ENCODE data around the gene CNNM4.

Gene CNNM4

DNA sequence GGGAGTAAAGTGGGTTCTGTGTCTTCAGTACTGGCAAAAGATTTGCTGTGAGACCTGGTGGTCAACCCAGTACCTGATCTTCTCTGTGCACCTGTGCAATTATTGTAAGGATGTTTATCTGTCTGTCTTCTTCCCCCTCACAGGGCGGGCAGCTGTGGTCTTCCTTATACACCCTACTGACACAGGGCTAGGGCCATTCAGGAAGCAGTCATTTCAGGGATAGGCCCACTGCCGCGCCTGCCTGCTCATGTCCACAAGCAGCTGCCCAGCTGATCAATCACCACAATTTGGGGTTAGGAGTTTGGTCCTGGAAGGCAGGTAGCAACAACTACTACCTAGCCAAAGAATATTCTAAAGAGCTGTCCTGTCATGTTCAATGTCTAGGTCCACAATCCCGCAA, 1.2 kb upstream of the CNNM4 start:
- no peak for DNase-seq

- DNase-seq = no peak
Observed at GRCh38 chr2:96760986-96761832, 507 bp downstream of the CNNM4 start.

DNA sequence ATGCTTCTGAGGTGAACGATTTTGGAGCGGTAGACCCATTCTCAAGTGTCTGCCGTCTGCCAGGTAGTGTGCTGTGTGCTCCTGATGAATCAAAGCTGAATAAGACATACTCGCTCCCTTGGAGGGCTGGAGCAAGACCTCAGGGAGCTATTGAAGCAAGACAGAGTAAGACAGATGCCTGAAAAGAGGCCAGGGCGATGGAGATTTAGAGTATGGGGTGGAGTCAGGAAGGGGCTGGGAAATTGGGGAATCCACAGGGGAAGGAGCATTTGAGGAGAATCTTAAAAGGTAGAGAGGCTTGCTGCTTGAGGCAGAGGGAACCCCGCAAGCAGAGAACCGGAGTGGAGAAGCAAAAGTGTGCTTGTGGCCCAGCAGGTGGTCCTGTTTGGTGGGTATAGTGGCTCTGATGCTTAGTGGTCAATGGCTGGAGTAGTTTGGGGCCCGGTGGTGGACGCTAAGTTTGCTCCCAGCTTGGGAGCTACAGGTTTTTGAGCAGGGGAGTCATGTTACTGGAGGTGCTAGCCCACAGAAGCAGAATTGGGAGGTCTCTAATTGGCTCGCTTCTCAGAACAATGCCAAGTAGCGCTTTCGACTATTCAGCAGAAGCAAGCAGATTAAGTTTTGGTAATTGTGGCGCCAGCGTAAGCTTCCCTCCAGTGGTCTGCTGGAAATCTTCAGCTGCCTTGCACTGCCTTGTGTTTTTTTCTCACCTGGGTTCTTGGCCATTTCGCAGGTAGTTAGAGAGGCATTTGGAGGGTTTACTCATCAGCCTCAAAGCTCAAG, 2.0 kb downstream of the CNNM4 start:
- no peak for DNase-seq

DNA sequence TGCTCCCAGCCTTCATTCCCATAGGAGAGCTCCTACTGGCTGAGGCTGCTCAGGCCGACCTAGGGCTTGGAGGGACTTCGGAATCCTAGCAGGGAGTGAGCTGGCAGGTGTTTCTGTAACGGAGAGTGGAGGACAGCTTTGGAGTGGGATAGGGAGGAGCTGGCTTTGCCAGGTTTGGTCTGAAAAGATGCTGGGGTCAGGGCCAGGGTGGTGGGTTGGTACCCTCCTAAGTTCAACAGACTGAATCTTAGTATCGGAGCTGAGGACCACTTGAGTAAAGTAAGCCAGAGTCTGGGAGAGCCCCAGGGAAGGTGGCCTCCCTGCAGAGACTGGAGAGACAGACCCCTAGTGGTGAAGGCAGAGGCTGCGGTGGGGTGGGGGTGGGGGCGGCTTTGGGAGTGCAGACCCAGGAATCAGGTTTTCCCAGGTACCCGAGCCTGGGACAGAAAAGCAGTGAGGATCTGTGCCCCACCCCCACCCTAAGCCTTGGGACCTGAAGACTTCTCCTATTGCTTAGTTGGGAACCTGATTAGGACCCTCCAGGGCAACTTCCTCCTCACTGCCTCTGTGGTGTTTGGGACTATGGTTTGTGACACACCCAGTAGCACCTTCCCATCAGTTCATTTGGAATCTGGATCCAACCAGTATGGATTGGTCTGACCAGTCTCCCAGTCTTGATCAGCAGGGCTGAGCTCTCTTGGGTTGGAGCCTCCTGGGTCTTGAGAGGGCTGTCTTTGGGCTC, 3.0 kb downstream of the CNNM4 start:
- DNase-seq = no peak

- DNase-seq = no peak
Observed at GRCh38 chr2:96764253-96764637, 3.5 kb downstream of the CNNM4 start.

DNA sequence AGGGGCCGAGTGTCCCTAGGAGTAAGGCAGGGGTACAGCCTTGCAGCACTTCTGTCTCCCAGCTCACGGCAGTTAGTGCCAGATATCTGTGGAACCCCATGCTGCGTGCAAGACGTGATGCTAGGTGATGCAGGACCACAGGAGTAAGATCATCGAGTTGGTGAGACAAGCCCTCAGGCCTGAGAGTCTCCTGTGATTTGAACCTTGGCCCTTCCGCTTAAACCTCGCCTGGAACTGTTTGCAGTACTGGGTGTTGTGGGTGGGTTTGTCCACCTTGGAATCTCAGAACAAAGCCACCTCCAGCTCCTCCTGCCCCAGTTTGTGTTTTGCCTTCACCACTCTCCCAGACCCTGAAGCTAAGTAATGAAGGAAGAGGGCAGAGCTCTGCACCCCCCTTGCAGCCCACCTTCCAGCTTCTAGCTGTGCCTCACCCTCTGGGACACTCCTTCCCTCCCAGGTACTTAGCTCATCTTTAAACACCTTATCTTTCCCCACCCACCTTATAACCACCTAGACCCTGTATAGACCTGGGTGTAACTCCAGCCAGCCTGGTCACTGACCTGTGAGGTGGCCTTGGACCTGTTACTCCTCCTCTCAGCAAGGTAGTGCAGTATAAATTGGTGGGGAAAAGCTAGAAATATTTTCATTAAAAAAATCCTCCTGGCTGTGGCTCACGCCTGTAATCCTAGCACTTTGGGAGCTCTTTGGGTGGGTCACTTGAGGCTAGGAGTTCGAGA, 6.6 kb downstream of the CNNM4 start:
- no peak for DNase-seq

GRCh38 chr2:96768083-96768561, 7.4 kb downstream of the CNNM4 start:
- DNase-seq = no peak

DNA sequence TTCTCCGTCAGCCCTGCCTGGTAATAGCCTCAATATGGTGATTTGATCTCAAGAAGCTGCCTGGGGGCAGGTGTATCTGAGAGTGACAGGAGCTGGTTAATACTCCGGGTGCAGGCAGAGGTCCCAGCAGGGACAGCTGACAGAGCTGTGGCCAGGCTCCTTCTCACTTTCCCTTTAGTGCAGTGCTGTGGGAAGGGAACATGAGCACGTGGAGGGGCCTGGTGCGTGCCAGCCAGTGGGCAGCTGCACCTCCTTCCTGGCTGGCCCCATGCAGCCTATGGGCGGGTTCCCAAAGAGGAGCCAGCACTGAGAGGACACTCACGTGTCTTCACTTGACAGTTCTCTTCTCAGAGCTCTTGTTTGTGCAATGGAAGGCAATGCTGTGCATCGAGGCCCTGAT, 9.1 kb downstream of the CNNM4 start:
- no peak for DNase-seq

DNA sequence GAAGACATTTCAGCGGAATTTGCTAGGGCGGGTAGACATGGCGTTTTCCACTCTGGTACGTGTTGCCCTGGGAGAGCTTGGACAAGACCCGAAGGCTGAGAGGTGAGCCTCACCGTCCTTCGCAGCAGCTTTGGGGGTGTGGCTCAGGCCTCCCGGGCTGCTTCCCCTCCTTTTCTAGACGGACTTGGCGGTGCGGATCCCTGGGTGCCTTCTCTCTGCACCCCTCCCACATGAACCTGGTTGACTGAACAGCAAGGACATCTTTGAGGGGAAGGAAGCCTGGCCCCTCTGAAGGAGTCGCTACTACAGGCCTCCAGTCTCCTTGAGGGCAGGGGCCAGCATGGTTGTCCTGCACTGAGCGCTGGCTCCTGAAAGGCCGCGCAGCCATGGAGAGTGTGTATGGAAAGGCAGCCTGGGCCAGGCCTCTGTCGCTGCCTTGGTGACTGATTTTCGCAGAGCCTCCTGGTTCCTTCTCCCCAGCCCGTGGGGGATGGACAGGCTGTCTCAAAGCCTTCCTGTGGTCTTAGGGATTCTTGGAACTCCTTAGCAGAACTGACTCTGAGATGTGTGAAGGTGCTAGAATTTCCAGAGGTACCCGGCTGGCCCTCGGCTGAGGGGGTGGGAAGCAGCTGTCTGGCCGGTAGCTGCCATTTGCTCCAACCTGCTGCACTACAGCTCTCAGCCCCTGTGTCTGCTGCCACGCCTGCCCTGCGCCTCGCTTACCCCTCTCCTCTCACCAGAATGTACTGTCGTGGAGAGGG, 9.9 kb downstream of the CNNM4 start:
- no peak for DNase-seq

DNA sequence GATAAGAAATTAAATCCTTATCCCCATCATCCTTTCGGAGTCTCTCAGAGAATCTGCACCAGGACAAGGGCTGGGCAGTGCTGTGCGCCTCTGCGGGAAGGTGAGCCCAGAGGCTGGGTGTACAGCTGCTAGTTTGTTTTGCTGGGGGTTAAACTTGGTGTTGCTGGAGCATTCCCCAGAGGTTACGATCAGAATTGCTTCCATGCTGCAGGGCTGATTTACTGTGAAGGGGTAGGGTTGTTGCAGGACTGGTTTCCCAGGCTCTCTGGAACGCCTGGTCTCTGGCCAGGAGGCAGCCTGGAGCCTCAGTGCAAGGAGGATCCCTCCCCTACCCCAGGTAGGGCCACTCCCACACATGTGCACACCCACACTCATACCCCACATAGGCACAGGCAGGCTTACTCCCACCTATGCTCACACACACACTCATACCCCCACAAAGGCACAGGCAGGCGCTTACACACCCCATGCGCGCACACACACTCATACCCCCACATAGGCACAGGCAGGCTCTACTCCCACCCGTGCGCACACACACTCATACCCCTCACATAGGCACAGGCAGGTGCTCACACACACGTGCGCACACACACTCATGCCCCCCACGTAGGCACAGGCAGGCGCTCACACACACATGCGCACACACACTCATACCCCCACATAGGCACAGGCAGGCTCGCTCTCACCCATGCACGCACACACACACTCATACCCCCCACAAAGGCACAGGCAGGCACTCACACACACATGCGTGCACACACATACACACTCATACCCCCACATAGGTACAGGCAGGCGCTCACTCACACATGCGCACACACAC, 11.3 kb downstream of the CNNM4 start:
- DNase-seq = no peak

DNA sequence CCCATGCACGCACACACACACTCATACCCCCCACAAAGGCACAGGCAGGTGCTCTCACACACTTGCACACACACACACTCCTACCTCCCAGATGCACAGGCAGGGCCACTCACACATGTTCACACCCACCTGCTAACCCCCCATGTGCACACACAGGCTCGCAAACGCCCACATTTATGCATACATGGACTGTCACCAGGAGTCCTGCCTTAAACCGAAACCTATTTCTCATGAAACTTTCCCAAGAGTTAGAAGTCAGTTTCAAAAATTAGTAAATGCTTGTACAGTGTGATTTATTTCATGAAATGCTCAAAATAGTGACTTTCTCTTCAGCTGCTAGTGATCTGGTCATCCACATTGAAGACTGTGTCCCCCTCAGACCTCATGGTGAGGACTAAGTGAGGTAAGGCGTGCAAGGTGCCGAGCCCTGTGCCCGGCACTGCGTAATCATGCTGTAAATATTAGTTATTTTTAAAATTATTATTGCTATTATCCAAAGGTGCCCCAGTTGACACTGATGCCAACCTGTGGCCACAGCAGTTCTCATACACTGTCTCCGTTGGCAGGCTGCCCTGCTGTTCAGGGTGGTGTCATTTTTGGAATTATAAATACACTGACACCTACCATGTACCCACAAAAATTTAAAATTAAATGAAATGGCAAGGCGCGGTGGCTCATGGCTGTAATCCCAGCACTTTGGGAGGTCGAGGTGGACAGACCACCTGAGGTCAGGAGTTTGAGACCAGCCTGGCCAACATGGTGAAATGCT, 12.4 kb downstream of the CNNM4 start:
- no peak for DNase-seq

DNA sequence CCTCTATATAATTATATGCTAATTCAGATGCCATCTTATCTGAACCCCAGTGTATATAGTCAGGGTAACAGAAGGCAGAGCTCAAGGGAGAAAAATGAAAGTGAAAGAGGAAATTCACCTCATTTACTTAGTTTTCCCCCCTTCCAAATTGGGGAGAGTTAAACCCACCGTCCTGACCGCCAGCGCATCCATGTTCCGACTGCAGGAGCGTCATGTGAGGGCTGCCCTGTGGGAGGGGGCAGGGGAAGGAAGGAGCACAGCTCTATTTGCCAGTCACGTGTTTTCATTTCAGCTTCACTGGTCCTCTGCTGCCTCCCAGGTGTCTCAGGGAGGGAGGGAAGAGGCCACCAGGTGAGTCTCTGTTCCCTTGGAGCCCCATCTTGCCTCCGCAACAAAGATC, 13.2 kb downstream of the CNNM4 start:
- peak; percentile 44 for DNase-seq

GRCh38 chr2:96775160-96775559, 14.5 kb downstream of the CNNM4 start:
- DNase-seq = no peak

DNA sequence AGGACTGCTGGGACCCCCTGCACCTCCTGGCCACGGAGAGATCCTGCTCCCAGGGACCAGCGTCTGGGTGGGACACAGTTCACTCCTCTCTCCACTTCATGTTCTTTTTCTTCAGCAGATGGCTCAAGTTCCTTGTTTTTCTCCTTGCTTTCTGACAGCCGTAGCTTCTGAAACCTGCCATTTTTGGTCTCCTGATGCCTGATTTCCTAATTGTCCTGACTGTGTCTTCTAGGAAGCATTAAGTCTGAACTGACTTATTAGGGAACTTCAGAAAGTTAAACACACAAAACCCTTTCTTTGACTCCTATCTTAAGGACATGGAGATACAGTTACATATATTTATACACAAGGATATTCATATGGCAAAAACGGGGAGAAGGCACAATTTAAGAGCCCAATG, 22.7 kb downstream of the CNNM4 start:
- no peak for DNase-seq

GRCh38 chr2:96787411-96787810, 26.7 kb downstream of the CNNM4 start:
- DNase-seq = no peak

- no peak for DNase-seq
Observed at GRCh38 chr2:96788442-96789244, 27.9 kb downstream of the CNNM4 start.

DNA sequence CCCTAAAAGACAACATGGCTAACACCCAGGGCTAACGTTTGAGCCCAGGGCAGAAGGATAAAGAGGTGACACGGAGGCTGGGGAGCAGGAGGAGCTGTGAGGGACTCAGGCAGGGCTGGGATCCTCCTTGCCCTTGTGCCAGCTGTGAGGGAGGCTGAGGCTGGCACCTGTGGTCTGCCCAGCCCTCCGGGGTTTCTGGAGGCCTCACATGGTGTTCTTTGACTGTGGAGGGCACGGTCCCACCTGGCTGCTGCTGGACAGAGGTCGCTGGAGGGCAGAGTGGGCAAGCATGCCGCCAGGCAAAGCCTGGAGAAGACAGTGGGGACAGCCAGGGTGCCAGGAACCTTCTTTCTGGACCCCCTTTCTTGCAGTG, 28.5 kb downstream of the CNNM4 start:
- DNase-seq = no peak

DNA sequence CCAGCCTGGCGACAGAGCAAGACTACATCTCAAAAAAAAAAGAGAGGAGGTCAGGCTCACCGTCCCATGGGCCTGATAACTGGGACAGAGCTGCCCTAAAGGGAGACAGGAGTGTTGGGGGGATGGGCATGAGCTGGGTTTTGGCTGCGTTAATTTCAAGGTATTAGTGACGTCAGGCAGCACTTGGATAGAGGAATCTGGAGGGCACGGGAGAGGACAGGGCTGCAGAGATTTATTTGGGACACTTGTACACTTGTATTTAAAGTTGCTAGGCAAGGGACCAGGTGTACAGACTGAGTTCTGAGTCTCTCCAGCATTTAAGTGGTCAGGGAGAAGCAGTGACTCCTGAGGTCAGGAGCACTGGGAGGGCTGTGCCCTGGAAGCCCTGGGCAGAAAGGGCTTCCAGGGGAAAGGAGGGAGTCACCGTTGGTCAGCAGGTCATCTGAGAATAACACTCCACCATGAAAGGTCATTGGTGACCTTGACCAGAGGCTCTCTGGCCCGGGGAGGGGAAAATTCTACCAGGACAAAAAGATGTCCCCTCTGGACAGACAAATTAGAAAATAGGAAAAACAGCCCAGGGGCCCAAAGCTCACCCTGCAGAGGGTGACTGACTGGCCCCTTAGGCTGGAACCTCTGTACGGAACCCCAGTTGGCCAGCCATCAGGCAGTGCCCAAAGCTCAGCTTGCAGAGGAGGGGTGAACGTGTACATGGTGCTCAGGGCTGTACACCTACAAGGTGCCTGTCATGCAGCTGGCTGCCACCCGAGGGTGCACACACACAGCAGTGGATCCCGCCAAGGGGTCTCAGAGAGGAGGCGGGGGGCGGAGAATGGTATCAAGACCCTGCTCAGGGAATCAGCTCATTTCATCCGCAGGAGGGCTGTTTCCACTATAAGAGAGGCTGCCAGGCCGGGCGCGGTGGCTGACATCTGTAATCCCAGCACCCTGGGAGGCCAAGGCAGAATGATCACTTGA, 32.4 kb downstream of the CNNM4 start:
- DNase-seq = no peak
